ENCODE data around the gene ZC3H4.
A peak's percentile ranks its signal among the peaks of the same experiment; 100 is the strongest.

- TF ChIP-seq CTCF (IDR thresholded peaks at IDR 0.05) (peak; percentile 63 to 86 (median 80)), POLR2A (IDR thresholded peaks at IDR 0.05) (no peak)
These were observed 11.5 kb upstream of the ZC3H4 start for GRCh38 chr19:47124937-47125668.

Data from adrenal gland (tissue), 5 donors.